Fibroblast of the conjunctiva (primary cell): ENCODE results near the gene PNLDC1.
"Not testable (repeated sequence)": the region's sequence is repeated elsewhere in the genome, so short reads cannot be mapped to it uniquely, and the experiment has no call there.

Source experiments
- DNase-seq: peaks from one replicate; pipeline ENCODE4 v3.0.0-alpha.2; 2010; ENCODE audit warnings: low read depth

Gene PNLDC1

DNA sequence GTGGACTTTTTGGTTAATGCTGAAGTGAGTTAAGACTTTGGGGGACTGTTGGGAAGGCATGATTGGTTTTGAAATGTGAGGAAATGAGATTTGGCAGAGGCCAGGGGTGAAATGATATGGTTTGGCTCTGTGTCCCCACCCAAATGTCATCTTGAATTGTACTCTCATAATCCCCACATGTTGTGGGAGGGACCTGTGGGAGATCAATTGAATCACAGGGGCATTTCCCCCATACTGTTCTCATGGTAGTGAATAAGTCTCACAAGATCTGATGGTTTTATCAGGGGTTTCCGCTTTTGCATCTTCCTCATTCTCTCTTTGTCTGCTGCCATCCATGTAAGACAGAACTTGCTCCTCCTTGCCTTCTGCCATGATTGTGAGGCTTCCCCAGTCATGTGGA lies 49.8 kb downstream of the PNLDC1 start:
- not testable (repeated sequence) for DNase-seq

DNA sequence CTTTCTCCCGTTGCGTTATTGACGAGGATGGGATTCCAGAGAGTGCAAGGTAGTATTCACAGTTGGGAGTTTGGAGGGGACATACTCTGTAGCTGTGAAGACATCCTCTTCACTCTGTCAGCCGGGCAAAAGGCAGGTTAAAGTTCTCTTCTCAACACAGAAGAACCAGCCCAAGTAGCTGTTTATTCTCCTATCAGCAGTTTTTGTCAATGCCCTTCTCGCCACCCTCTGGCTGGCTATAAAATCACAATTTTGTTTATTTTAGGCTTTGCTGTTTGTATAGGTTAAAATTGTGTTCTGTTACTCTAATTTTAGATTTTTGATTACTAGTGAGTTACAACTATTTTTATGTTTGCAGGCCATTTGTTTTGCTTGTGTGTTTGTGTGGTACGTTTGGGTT lies 52.8 kb downstream of the PNLDC1 start:
- DNase-seq: no peak

- DNase-seq: no peak
Observed at GRCh38 chr6:159853754-159854153, 53.7 kb downstream of the PNLDC1 start.

DNA sequence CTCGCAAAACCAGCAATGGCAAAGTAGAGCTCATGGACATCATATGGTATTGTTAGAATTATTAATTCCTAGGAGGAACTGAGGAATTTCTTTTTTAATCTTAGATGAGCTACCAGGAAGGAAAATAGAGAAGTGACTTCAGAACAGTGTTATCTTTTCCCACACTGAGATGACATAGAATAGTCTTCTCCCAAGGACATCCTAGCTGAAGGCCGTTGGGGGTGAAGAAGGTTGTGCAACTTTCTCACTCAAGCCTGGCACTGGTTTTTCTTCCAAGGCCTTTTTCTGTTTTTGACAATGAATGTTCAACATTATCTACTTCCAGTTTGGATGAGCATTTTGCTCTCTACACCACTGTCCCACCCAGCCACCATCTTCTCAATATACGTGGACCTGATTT lies 54.9 kb downstream of the PNLDC1 start:
- no peak for DNase-seq

DNA sequence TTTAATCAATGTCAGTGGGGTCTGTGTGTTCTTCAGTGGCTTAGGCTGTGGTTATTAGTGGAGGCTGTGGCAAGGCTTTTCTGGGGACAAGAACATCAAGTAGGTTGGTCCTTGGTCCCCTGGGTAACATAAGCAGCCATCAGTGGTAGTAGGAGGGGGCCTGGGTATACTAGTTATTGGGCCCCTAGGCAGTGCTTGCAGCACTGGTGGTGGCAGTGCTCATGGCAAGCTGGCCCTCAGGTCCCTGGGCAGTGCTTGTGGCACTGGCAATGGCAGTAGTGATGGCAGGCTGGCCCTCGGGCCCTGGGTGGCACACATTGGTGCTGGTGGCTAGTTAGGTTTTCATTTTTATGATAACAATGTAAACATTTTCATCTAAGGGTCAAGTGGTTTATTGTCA lies 58.2 kb downstream of the PNLDC1 start:
- no peak for DNase-seq

DNA sequence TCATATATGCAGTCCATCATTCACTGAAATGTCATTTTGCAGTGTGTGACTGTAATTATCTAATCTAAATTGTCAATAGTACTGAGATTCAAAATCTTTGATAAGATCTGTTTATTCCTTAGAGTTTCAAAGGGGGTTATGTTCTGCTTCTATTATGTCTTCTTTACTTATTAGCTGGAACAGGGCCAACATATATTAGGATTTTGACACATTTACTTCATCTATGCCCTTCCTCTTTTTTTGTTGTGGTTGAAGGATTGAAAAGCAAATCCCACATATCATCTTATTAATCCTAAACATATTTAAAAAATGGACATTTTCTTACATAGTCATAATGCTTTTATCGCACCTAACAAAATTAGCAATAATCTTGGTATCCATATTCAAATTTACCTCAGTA lies 60.4 kb downstream of the PNLDC1 start:
- no peak for DNase-seq

DNA sequence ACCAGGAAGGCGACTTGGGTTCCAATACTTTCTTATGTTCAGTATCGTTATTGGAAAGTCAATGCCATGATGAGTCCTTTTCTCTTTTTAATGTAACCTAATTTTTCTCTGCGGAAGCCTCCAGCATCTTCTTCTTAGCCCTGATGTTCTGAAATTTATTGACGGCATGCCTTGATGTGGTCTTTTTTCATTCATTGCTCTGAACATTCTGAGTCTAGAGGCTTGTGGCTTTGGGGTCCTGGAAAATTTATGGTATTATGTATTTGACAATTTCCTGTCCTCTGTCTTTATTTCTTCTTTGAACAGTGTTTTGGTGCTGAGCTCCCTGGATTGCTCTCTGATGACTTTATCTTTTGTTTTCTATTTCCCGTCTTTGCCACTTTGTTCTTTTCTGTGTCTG lies 62.0 kb downstream of the PNLDC1 start:
- no peak for DNase-seq

- DNase-seq: peak; percentile 57
Observed at GRCh38 chr6:159863341-159863740, 63.3 kb downstream of the PNLDC1 start.

DNA sequence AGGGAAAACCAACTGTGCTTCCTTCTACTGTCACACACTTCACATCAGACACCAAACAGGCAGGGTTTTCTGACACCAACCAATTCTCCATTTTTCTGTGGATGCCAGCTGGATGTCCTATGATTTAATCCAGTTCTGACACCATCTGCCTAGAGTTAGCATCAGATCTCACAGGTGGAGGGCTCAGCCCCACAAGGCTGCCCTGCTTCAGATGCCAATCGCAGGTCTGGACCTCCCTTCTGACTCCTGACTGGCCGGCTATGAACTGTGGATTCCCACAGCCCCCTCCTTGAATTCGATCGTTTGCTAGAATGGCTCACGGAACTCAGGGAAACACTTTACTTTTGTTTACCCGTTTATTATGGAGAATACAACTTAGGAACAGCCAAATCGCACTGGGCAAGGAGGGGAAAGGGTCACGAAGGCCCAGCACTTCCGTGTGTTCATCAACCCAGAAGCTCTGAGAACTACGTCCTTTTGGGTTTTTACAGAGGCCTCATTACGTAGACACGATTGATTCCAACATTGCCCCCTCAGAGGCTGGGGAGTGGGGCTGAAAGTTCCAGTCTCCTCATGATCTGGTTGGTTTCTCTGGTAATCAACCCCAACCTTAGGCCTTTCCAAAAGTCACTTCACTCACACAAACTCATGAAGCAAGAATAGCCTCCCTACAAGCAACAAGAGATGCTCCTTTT lies 65.3 kb downstream of the PNLDC1 start:
- DNase-seq: no peak

- no peak for DNase-seq
Observed at GRCh38 chr6:159866286-159867247, 66.5 kb downstream of the PNLDC1 start.
